HG03159 (cell line): ENCODE data around the gene AP1B1.

Source experiments
- ATAC-seq: cut with Tn5 transposase; IDR thresholded peaks from one replicate; pipeline ENCODE4 v1.9.1; 2021; ENCODE audit warnings: mild to moderate bottlenecking, moderate library complexity; ENCODE audit not compliant: unreplicated experiment

Gene AP1B1

GRCh38 chr22:29315286-29316140, 72.9 kb downstream of the AP1B1 start, which contains the start of gene RASL10A:
Gene RASL10A, minus strand, starts transcription at chr22:29315697. Its CDS starts 451 bp downstream, at chr22:29315246.
- ATAC-seq = no peak

GRCh38 chr22:29314537-29315285, 73.7 kb downstream of the AP1B1 start:
- ATAC-seq = no peak

- ATAC-seq = no peak
Measured at GRCh38 chr22:29313576-29314466, 74.5 kb downstream of the AP1B1 start.

- ATAC-seq = no peak
Measured at GRCh38 chr22:29313126-29313575, 75.2 kb downstream of the AP1B1 start.

- ATAC-seq = no peak
Measured at GRCh38 chr22:29312218-29313125, 75.9 kb downstream of the AP1B1 start.

- no peak for ATAC-seq
Measured at GRCh38 chr22:29311464-29312217, 76.7 kb downstream of the AP1B1 start.

- ATAC-seq = no peak
Measured at GRCh38 chr22:29310863-29311339, 77.5 kb downstream of the AP1B1 start.

- no peak for ATAC-seq
Measured at GRCh38 chr22:29310065-29310862, 78.1 kb downstream of the AP1B1 start.

GRCh38 chr22:29309332-29310064, 78.9 kb downstream of the AP1B1 start:
- no peak for ATAC-seq

- ATAC-seq = no peak
Measured at GRCh38 chr22:29308791-29309262, 79.5 kb downstream of the AP1B1 start.

GRCh38 chr22:29308148-29308790, 80.1 kb downstream of the AP1B1 start:
- no peak for ATAC-seq

- ATAC-seq = no peak
Measured at GRCh38 chr22:29307596-29308147, 80.7 kb downstream of the AP1B1 start.

GRCh38 chr22:29306835-29307595, 81.4 kb downstream of the AP1B1 start:
- no peak for ATAC-seq

- ATAC-seq = no peak
Measured at GRCh38 chr22:29306175-29306834, 82.1 kb downstream of the AP1B1 start, which contains the start of gene GAS2L1. Gene GAS2L1, plus strand, starts transcription at chr22:29306650. Its CDS starts 1,456 bp downstream, at chr22:29308106.

GRCh38 chr22:29305836-29306174, 82.6 kb downstream of the AP1B1 start:
- no peak for ATAC-seq
